ENCODE results near the gene RAB17.

RAB17 gene

DNA sequence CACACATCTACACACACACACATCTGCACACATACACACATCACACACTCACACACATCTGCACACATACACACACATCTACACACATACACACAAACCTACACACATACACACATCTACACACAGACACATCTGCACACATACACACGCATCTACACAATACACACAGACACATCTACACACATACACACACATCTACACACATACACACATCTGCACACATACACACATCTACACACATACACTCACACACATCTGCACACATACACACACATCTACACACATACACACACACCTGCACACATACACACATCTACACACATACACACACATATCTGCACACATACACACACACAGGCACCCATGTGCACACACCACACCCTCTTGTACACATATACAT lies 24.6 kb downstream of the RAB17 start:
- no peak overlapping the region for H3K4me3 ChIP-seq (ENCODE audit: low read depth, low read length)
- no peak for DNase-seq (ENCODE audit: low read depth)
- TF ChIP-seq MYC (IDR thresholded peaks at IDR 0.05; ENCODE audit: low read depth, low read length) (no peak), POLR2A (IDR thresholded peaks at IDR 0.05; ENCODE audit: extremely low read depth, insufficient read length) (no peak)
- TF ChIP-seq, protein P1, sequence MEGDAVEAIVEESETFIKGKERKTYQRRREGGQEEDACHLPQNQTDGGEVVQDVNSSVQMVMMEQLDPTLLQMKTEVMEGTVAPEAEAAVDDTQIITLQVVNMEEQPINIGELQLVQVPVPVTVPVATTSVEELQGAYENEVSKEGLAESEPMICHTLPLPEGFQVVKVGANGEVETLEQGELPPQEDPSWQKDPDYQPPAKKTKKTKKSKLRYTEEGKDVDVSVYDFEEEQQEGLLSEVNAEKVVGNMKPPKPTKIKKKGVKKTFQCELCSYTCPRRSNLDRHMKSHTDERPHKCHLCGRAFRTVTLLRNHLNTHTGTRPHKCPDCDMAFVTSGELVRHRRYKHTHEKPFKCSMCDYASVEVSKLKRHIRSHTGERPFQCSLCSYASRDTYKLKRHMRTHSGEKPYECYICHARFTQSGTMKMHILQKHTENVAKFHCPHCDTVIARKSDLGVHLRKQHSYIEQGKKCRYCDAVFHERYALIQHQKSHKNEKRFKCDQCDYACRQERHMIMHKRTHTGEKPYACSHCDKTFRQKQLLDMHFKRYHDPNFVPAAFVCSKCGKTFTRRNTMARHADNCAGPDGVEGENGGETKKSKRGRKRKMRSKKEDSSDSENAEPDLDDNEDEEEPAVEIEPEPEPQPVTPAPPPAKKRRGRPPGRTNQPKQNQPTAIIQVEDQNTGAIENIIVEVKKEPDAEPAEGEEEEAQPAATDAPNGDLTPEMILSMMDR (IDR thresholded peaks at IDR 0.05; ENCODE audit: low read depth, low read length) = no peak
- TF ChIP-seq, protein P2, sequence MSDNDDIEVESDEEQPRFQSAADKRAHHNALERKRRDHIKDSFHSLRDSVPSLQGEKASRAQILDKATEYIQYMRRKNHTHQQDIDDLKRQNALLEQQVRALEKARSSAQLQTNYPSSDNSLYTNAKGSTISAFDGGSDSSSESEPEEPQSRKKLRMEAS (IDR thresholded peaks at IDR 0.05; ENCODE audit: low read depth, low read length) = no peak

DNA sequence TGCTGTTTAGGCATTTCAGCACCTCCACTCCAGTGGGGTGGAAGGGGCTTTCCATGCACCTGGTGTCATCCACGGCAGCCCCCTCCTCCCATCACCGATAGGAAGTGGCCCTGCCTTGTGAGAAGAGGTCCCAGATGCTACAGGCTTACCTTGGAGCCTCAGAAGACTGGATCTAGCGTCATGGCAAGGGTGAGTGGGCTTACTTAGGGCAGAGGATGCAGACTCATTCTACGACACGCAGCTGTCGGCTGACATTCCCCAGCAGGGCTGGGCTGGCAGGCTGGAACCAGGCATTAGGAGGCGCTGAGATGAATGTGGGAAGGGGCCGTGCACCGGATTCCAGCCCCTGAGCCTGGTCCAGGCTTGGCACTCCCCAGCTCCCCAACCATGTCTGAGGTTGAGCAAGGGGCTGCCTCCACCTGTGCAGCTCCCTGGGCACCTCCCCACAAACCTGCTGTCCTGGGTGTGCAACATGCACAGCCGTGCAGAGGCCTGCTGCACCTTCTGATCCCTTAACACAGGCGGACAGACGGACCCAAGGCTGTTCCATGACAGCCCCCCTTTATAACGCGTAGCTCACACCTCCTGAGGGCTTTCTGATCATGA lies 25.9 kb downstream of the RAB17 start:
- no peak overlapping the region for H3K4me3 ChIP-seq (ENCODE audit: low read depth, low read length)
- TF ChIP-seq, protein P2 (IDR thresholded peaks at IDR 0.05; ENCODE audit: low read depth, low read length) = no peak
- no peak for TF ChIP-seq POLR2A (IDR thresholded peaks at IDR 0.05; ENCODE audit: extremely low read depth, insufficient read length)
- TF ChIP-seq, protein P1 (IDR thresholded peaks at IDR 0.05; ENCODE audit: low read depth, low read length) = no peak
- no peak for TF ChIP-seq MYC (IDR thresholded peaks at IDR 0.05; ENCODE audit: low read depth, low read length)
- DNase-seq (ENCODE audit: low read depth) = no peak

DNA sequence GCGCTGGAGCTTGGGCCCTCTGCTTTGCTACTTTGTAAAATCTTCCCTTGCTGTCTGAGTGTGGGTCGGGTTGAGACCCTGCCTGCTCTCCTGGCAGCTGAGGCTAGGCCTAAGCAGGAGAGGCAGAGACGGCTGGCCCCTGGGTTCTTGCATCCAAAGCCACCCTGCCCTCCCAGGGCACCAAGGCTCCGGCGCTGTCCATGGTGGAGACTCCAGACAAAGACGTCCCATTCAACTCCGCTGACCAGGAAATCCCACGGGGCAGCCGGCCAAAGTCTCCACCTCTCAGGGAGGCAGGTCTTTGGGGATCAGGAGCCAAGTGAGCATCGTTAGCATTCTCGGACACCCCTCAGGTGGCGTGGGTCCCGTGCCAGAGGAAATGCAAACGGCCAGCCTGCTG lies 26.7 kb downstream of the RAB17 start:
- DNase-seq (ENCODE audit: low read depth) = peak; percentile 27
- TF ChIP-seq POLR2A (IDR thresholded peaks at IDR 0.05; ENCODE audit: extremely low read depth, insufficient read length) (no peak), MYC (IDR thresholded peaks at IDR 0.05; ENCODE audit: low read depth, low read length) (no peak)
- TF ChIP-seq, protein P2 (IDR thresholded peaks at IDR 0.05; ENCODE audit: low read depth, low read length) = no peak
- TF ChIP-seq, protein P1 (IDR thresholded peaks at IDR 0.05; ENCODE audit: low read depth, low read length) = no peak

DNA sequence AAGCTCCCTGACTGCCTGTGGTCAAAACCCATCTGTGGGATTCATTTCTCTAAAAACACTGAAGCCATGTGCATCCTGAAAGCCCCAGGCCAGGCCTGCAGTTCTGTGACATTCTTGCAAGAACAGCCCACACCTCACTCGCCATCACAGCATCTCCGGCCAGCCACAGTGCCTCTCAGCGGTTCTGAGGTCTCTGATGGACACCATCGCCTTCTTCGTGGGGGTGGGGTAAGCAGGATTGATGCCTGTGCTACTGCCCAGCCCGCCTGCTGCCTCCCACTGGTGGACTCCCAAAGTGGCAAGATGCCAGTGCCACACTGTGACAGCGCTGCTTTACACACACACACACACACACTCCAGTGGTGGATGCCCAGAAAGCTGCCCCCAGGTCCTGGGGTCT lies 29.3 kb downstream of the RAB17 start:
- no peak for DNase-seq (ENCODE audit: low read depth)
- H3K4me3 ChIP-seq (ENCODE audit: low read depth, low read length) = no peak overlapping the region
- TF ChIP-seq POLR2A (IDR thresholded peaks at IDR 0.05; ENCODE audit: extremely low read depth, insufficient read length) (no peak), MYC (IDR thresholded peaks at IDR 0.05; ENCODE audit: low read depth, low read length) (no peak)
- TF ChIP-seq, protein P1 (IDR thresholded peaks at IDR 0.05; ENCODE audit: low read depth, low read length) = no peak
- TF ChIP-seq, protein P2 (IDR thresholded peaks at IDR 0.05; ENCODE audit: low read depth, low read length) = no peak

More for the DNA sequence above, 26.7 kb downstream of the RAB17 start:
- H3K4me3 ChIP-seq (ENCODE audit: low read depth, low read length) = no peak overlapping the region

DNA sequence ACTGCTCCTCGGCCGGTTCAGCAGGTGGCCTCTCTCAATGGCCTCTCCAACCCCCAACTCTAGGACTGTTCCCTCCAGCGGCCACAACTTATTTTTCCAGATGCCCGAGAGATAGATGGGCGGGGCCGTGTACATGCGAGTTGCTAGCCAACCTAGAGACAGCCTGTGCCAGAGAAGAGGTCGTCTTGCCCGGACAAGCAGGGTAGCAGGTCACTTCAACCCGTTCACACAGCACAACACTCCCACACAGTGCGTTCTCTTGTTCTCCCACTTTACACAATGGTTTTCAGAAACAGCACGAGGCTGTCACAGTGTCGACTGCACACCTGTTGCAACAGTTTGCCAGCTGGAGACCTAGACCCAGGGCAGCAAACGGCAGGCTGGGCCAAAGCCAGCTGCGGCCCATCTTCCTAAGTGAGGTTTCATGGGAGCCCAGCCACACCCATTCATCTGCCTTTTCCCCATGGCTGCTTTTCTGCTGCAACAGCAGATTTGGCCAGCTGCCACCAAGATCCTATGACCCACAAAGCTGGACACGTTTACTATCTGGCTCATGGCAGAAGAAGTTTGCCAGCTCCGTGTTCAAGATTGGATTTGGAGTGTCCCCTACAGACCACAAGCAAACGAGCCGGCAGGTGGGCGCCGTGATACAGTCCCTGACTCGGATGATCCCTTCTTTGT lies 31.4 kb downstream of the RAB17 start:
- H3K4me3 ChIP-seq (ENCODE audit: low read depth, low read length) = no peak overlapping the region
- TF ChIP-seq, protein P2 (IDR thresholded peaks at IDR 0.05; ENCODE audit: low read depth, low read length) = no peak
- TF ChIP-seq, protein P1 (IDR thresholded peaks at IDR 0.05; ENCODE audit: low read depth, low read length) = no peak
- no peak for TF ChIP-seq POLR2A (IDR thresholded peaks at IDR 0.05; ENCODE audit: extremely low read depth, insufficient read length)
- DNase-seq (ENCODE audit: low read depth) = no peak
